ENCODE results near the gene CALCR. TPM values are rescaled to one million over a fixed set of nuclear protein-coding genes. Genes with fewer than 3 reads are reported as not detected.

Gene CALCR
- total and polyA plus RNA-seq, 9 of the 15 experiments (the other 6 are each of a cell fraction or from before 2014, with no cell fraction given), result 0.04 to 0.14 (median 0.09) TPM; not detected in 3

DNA sequence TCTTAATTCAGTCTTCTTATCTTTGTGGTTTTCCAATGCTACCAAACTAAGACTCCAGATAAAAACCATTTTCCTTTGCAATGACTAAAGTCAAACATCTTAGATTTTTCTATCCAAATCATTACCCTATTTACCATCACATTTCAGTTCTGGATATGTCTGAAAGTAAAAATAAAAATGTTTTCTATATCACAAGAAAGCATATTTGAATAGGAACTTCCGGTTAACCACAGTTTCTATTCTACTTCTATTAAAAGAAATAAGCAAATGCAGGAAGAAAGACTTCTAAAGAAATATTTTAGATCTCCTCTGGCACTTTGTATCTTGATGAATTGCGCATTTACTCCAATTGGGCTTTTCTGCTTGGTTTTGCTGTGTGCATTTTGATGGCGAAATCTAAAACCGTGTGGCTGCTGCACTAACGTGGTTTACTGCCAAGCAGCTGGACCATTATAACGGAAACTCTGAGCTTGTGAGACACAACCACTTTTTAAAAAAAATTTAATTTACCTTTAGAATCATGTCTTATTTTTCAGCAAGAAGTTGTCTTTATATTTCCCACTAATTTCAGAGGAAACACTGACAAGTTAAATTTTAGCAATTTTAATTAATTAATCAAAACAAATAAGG is 196.3 kb downstream of the CALCR start:
- BruUV-seq (replicated peaks), result no TSS peak
- H3K36me3 ChIP-seq (ENCODE audit: control insufficient read depth, insufficient read depth, low read length), result no peaks in the 10 kb centered on the region
- no peaks in the 10 kb centered on the region for H3K9me1 ChIP-seq (ENCODE audit: control insufficient read depth, insufficient read depth, low read length)
- no peaks in the 10 kb centered on the region for H3K9me3 ChIP-seq (replicated peaks; ENCODE audit: control insufficient read depth, insufficient read depth, low read depth, low read length)
- 0% methylated on average over 6 of the region's 6 CpGs for WGBS (ENCODE audit: insufficient coverage, low coverage, missing lambda C conversion rate)
- FAIRE-seq, result no peak
- ATAC-seq, result no peak
- H3K4me3 ChIP-seq, result no peak overlapping the region
- H2AFZ ChIP-seq (ENCODE audit: low read depth, low read length), result no peak overlapping the region
- no peaks in the 10 kb centered on the region for H3K4me1 ChIP-seq (replicated peaks in 1 of 2; ENCODE audit: control insufficient read depth in 2 of 2, insufficient read depth in 2 of 2, low read length in 2 of 2)
- in situ Hi-C loops (cut with MboI) (no loop called here), intact Hi-C loops (cut with micrococcal nuclease) (loop anchor here (10.0 kb wide), 1 partner anchor 293 kb away; no protein-coding TSS in a partner anchor)
- no peaks in the 10 kb centered on the region for H4K20me1 ChIP-seq (replicated peaks; ENCODE audit: control insufficient read depth, insufficient read depth, low read length)
- H3K27ac ChIP-seq (ENCODE audit: extremely low read depth, low read depth, low read length), result no peak overlapping the region
- no peak overlapping the region for H3K4me2 ChIP-seq (ENCODE audit: insufficient read depth, low read length)
- no peak for DNase-seq (ENCODE audit: extremely low read depth in 1 of 4, low spot score in 3 of 4)
- no peaks in the 10 kb centered on the region for H3K27me3 ChIP-seq (ENCODE audit: control insufficient read depth in 2 of 2, insufficient read depth in 2 of 2, low read length in 2 of 2)
- CTCF ChIA-PET (ENCODE audit: low intra/inter-chr PET ratio), result no interaction called here
- POLR2A ChIA-PET, result no interaction called here
- TF ChIP-seq ZNF354B (CRISPR knock-in tag; IDR thresholded peaks at IDR 0.05), result no peak
- no peak for TF ChIP-seq PHTF2 (CRISPR knock-in tag; IDR thresholded peaks at IDR 0.05)
- TF ChIP-seq, protein P1, sequence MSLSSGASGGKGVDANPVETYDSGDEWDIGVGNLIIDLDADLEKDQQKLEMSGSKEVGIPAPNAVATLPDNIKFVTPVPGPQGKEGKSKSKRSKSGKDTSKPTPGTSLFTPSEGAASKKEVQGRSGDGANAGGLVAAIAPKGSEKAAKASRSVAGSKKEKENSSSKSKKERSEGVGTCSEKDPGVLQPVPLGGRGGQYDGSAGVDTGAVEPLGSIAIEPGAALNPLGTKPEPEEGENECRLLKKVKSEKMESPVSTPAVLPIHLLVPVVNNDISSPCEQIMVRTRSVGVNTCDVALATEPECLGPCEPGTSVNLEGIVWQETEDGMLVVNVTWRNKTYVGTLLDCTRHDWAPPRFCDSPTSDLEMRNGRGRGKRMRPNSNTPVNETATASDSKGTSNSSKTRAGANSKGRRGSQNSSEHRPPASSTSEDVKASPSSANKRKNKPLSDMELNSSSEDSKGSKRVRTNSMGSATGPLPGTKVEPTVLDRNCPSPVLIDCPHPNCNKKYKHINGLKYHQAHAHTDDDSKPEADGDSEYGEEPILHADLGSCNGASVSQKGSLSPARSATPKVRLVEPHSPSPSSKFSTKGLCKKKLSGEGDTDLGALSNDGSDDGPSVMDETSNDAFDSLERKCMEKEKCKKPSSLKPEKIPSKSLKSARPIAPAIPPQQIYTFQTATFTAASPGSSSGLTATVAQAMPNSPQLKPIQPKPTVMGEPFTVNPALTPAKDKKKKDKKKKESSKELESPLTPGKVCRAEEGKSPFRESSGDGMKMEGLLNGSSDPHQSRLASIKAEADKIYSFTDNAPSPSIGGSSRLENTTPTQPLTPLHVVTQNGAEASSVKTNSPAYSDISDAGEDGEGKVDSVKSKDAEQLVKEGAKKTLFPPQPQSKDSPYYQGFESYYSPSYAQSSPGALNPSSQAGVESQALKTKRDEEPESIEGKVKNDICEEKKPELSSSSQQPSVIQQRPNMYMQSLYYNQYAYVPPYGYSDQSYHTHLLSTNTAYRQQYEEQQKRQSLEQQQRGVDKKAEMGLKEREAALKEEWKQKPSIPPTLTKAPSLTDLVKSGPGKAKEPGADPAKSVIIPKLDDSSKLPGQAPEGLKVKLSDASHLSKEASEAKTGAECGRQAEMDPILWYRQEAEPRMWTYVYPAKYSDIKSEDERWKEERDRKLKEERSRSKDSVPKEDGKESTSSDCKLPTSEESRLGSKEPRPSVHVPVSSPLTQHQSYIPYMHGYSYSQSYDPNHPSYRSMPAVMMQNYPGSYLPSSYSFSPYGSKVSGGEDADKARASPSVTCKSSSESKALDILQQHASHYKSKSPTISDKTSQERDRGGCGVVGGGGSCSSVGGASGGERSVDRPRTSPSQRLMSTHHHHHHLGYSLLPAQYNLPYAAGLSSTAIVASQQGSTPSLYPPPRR (CRISPR knock-in tag; IDR thresholded peaks at IDR 0.05; ENCODE audit: borderline replicate concordance), result no peak
- TF ChIP-seq ZNF830 (CRISPR knock-in tag; IDR thresholded peaks at IDR 0.05), result no peak
- TF ChIP-seq, protein P2, sequence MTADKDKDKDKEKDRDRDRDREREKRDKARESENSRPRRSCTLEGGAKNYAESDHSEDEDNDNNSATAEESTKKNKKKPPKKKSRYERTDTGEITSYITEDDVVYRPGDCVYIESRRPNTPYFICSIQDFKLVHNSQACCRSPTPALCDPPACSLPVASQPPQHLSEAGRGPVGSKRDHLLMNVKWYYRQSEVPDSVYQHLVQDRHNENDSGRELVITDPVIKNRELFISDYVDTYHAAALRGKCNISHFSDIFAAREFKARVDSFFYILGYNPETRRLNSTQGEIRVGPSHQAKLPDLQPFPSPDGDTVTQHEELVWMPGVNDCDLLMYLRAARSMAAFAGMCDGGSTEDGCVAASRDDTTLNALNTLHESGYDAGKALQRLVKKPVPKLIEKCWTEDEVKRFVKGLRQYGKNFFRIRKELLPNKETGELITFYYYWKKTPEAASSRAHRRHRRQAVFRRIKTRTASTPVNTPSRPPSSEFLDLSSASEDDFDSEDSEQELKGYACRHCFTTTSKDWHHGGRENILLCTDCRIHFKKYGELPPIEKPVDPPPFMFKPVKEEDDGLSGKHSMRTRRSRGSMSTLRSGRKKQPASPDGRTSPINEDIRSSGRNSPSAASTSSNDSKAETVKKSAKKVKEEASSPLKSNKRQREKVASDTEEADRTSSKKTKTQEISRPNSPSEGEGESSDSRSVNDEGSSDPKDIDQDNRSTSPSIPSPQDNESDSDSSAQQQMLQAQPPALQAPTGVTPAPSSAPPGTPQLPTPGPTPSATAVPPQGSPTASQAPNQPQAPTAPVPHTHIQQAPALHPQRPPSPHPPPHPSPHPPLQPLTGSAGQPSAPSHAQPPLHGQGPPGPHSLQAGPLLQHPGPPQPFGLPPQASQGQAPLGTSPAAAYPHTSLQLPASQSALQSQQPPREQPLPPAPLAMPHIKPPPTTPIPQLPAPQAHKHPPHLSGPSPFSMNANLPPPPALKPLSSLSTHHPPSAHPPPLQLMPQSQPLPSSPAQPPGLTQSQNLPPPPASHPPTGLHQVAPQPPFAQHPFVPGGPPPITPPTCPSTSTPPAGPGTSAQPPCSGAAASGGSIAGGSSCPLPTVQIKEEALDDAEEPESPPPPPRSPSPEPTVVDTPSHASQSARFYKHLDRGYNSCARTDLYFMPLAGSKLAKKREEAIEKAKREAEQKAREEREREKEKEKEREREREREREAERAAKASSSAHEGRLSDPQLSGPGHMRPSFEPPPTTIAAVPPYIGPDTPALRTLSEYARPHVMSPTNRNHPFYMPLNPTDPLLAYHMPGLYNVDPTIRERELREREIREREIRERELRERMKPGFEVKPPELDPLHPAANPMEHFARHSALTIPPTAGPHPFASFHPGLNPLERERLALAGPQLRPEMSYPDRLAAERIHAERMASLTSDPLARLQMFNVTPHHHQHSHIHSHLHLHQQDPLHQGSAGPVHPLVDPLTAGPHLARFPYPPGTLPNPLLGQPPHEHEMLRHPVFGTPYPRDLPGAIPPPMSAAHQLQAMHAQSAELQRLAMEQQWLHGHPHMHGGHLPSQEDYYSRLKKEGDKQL (CRISPR knock-in tag; IDR thresholded peaks at IDR 0.05; ENCODE audit: borderline replicate concordance), result no peak
- TF ChIP-seq MECOM (CRISPR knock-in tag; IDR thresholded peaks at IDR 0.05), result no peak
- TF ChIP-seq MEIS2 (IDR thresholded peaks at IDR 0.05; ENCODE audit: partially characterized antibody), result no peak
- TF ChIP-seq PHF20 (IDR thresholded peaks at IDR 0.05; ENCODE audit: partially characterized antibody), result no peak
- no peak overlapping the region for H3K9ac ChIP-seq (ENCODE audit: insufficient read depth in 1 of 2, low read depth in 2 of 2, low read length in 2 of 2)
- no peaks in the 10 kb centered on the region for H3K79me2 ChIP-seq (ENCODE audit: control insufficient read depth, insufficient read depth, low read length)

All from K562 (cell line).